DND-41 (cell line): ENCODE measurements around the gene PAK5.

Source experiments
- CTCF ChIP-seq: IDR thresholded peaks from 2 replicates; pipeline ENCODE4 v1.5.1; 2012; ENCODE audit warnings: borderline replicate concordance, low read length, moderate library complexity, mild to moderate bottlenecking; ENCODE audit not compliant: poor library complexity, severe bottlenecking; ENCODE audit errors: extremely low read depth
- EZH2 ChIP-seq: IDR thresholded peaks from 3 replicates; pipeline ENCODE4 v1.6.1; 2012; ENCODE audit warnings: borderline replicate concordance, low read depth, mild to moderate bottlenecking, moderate library complexity, low read length, inconsistent platforms; ENCODE audit not compliant: severe bottlenecking

- TF ChIP-seq EZH2 (no peak), CTCF (no peak)
Measured at GRCh38 chr20:9611921-9612320, 227.0 kb downstream of the PAK5 start.
